GM23248 (cell line): ENCODE measurements around the gene RECQL.

Experiments
- EZH2 ChIP-seq: fragments of 200-600 bp; sonication (generic); IDR thresholded peaks from 2 replicates; pipeline ENCODE4 v1.6.1; 2018; ENCODE audit warnings: antibody characterized with exemption, mild to moderate bottlenecking; ENCODE audit not compliant: insufficient read depth, poor library complexity, severe bottlenecking
- EZH2phosphoT487 ChIP-seq: fragments of 200-600 bp; sonication (generic); IDR thresholded peaks from 2 replicates; pipeline ENCODE4 v1.6.1; 2018; ENCODE audit warnings: antibody characterized with exemption, moderate library complexity, mild to moderate bottlenecking, low read depth; ENCODE audit not compliant: insufficient read depth

DNA sequence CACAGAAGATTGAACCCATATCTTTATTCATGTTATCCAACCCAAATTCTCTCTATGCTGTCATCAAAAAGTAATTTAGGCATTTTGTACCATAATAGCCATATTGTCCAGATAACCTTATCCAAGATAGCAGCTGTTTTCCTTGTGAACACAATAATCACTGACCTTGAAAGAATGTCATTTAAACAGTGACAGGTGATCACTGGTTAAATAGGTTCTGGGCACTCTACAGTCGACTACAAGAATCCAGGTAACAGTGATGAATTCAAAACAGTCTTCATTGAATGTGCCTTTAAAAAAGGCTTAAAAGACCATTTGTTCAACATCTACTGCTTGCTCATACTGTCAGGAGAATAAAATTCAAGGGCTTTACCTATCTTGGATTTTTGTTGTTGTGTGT is 20.1 kb upstream of the RECQL start:
- TF ChIP-seq EZH2 (no peak), EZH2phosphoT487 (no peak)
